GM18517 (cell line): ENCODE measurements around the gene RHBDL1.
"Not testable (repeated sequence)": the region's sequence is repeated elsewhere in the genome, so short reads cannot be mapped to it uniquely, and the experiment has no call there.

Source experiments
- ATAC-seq: cut with Tn5 transposase; IDR thresholded peaks from one replicate; pipeline ENCODE4 v1.9.1; 2021; ENCODE audit warnings: mild to moderate bottlenecking, moderate library complexity; ENCODE audit not compliant: unreplicated experiment

RHBDL1 gene

DNA sequence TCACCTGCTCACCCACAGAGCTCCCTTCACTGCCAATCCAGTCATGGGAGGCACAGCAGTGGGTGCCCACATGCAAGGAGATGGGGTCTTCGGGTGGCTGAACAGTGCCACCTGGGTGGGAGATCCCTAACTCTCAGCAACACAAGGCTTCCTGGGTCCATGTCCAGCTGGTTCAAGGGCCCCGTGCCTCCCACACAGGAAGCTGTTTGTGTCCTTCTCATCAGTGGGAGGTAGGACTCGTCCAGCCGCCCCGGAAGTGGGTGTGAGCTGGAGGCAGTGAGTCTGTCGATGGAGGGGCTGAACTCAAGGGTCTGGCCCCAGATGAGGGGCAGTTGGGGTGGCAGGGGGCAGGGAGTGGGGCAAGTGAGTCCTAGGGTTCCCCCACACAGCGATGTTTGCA is 28.6 kb downstream of the RHBDL1 start:
- ATAC-seq, result no peak

DNA sequence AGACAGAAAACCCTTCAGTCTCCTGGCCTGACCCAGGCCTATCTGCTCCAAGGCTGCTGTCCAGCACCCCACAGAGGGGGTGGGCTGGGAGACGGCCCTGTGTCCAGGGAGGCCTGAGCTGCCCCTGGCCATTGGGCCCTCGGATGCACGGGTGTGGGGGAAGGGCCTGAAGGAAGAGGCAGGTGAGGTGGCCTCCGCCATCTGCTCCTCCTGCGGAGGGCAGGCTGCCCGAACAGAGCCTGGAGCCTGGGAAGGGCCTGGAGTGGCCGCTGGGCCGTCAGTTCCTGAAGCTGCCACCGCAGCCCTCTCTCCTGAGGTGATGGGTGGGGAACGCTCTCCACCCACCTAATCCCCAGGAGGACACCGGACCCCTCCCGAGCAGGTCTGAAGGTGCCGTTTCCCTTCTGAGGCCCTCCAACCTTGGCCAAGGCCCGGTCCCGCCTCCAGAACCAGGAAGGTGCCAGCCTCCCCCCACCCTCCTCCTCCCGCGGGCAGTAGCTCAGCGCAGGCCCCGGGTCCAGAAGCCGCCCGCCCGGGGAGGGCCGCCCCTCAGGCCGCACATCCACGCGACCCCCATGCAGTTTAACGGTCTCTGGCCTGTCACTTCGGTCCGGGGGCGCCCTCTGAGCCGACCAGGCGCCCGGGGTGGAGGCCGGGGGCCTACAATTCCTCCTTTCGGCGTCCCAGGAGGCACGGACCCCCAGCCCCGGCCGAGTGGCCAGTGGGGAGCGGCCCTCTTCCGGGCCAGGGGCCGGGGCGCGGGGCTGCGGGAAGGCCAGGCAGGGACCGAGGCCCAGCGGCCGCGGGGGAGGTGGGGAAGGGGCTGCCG is 29.3 kb downstream of the RHBDL1 start:
- ATAC-seq, result no peak

DNA sequence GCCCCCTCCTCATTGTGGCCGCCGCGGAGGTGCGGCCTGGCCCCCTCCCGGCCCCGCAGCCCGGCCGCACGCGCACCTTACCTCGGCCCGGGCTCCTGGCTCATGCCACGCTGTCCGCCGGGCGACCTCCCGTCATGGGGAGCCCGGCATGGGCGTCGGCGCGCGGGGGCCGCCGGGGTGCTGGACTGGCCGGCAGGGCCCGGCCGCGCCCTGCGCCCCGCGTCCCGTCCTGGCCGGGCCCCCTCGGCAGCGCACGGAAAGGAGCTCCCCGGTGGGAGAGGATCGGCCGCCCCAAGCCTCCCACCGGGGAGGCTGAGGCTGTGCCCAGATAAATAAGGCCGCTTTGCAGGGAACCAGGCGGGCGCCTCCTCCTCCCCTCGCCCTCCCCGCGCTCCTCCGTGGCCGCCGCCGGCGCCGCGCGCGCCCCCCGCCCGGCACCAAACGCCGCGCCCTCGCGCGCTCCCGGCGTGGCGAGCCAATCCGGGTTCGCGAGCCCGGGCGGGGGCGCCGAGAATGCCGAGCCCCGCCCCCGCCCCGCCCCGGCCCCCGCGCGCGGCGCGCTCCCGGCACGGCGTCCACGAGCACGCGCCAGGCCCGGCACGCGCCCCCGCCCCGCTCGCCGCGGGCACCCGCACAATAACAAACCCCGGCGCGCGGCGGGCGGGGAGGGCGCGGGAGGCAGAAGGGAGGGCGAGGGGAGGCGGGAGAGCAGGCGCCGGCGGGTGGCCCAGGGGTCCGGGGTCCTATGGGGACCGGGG is 30.1 kb downstream of the RHBDL1 start, which contains the start of gene FBXL16:
TSS of gene FBXL16 (minus strand) at position 371 of the 758 bp plus-strand sequence. CDS start 8,396 bp downstream, outside the sequence.
- no peak for ATAC-seq

DNA sequence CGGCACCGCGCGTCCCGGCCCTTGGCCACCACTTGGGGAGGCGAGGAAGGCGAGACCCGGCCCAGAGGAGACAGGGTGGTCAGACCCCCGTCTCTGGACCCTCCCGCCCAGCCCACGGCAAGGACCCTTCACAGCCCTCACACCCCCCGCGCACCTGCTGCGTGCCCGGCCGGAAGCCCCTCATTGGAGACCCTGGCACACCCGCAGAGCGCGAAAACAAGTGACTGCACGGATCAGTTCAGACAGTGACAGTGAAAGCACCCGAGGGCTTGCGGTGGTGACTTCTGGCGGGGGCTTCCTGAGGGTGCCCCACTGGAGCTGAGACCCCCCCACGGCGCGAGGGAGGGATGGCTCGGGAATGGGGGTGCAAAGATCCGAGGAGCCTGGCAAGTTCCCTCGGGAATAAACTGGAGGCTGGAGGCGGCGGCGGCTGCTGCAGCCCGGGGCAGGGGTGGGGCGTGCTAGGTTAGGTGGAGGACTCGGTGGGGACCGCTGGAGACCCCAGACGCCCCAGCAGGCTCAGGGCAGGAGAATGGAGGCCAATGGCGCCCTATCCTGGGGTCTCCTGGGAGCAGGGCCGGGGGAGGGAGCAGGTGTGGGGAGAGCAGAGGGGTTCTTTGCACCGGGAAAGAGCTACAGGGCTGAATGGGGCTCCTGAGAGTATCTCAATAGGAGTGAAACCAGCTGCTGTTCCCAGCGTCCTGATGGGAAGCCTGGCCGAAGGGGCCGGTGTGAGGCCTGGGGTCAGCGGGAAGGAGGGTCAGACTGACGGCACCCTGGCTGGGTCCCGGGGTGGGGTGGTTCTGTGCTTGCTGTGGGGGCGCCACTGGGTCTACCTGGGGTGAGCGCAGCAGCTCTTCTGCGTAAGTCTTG is 31.0 kb downstream of the RHBDL1 start:
- no peak for ATAC-seq

DNA sequence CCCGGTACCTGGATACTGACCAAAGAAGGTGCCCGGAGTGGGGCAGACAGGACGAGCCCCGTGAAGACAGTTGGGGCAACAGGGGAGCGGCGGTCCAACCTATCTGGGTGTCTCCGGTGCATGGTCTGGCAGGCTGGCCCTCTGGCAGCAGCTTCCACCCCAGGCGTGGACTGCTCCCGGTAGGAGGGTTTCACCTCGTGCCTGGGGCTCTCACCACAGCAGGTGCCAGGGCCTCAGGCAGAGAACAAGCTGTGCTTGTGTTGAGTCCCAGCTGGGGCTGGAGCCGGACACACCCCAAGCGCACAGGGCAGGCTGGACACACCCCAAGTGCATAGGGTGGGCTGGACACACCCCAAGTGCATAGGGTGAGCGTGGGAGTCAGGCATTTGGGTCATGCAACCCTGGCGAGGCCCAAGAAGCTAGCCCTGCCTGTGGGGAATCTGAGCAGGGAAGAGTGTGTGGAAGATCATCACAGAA is 31.6 kb downstream of the RHBDL1 start:
- ATAC-seq, result no peak

DNA sequence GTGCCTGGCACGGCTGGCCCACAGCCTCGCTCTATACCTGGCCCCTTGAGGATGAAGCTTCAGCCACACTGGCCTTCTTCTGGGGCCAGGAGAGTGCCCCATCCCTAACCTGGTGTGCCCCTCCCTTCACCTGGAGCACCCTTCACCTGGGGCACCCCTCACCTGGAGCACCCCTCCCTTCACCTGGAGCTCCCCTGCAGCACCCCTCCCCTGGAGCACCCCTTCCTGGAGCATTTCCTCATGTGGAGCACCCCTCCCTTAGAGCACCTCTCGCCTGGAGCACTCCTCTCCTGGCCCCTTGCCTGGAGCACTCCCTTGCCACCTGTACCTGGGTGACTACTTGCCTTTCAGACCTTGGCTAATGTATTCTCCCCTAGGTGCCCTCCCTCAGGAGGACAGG is 32.5 kb downstream of the RHBDL1 start:
- no peak for ATAC-seq

DNA sequence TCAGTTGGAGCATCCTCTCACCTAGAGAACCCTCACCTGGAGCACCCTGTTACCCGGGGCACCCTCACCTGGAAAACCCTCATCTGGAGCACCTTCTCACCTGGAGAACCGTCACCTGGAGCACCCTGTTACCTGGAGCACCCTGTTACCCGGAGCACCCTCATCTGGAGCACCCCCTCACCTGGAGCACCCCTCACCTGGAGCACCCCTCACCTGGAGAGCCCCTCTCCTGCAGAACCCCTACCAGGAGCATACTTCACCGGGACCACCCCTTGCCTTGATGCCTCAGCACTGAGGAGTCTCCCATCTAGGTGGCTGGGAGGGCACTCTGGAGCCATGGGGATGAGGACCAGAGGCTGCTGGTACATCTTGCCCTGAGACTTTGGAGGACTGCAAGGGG is 33.5 kb downstream of the RHBDL1 start:
- ATAC-seq, result no peak

DNA sequence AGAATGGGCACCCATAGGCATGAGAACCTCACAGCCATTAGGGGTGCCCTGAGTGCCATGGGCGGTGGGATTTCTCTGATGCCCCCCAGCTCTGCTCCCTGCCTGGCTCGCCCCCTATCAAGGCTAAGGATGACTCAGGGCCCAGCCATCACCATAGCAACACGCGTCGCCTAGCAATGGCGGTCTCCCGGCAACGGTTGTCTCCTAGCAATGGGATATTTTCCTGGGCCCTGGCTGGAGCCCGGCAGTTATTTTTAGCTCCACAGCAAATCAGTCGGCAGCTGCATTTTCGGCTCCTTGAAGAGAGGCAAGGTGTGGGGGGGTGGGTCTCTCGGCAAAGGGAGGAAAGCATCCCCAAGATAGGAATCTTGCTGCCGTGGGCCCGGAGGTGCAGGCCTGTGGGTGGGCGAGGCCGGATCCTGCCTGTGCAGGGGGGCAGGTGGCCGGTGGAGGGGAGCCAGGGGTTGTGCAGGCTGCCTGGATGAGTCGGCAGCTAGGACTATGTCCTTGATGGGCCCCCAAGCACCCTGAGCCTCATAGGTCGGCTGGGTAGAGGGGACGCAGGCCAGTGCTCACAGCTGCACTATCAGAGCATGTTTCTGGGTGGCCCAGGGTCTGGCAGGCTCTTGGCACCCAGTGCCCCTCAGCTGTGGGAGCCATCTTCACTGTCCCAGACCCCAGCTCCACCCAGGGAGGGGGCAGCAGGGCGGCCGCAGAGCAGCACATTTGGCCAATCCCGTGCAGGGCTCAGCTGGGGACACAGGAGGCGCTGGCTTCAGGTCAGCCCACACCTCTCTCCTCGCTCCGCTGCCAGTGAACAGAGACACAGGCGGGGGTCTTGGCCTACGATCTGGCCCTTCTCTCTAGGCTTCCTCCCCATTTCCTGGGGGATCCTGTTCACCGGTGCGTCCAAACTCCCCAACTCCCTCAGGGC is 34.4 kb downstream of the RHBDL1 start:
- no peak for ATAC-seq

DNA sequence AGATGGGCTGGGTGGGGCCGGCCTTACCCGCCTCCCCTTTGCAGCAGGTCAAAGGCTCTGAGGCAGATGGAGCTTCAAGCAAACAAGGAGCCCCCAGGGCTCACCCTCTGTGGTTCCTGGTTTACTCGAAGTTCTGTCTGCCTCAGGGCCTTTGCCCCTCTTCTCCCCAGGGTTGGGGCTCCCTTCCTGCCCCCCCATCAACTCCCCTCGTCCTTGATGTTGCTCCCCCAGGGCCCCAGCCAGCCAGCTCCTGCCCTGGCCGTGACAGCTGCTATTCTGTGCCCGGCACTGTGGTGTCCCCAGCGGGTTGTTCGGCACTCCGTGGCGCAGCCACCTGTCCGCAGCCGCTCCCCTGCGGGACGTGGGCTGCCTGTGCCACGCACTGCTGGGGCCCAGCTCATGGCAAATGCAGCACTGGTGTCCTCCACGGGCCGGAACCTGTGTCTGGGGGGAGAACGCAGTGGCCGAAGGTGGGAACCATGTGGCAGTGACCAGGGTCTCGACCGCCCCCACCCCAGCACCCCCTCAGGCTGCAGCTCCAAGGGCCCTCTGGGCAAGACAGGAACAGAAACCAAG is 35.1 kb downstream of the RHBDL1 start:
- no peak for ATAC-seq

DNA sequence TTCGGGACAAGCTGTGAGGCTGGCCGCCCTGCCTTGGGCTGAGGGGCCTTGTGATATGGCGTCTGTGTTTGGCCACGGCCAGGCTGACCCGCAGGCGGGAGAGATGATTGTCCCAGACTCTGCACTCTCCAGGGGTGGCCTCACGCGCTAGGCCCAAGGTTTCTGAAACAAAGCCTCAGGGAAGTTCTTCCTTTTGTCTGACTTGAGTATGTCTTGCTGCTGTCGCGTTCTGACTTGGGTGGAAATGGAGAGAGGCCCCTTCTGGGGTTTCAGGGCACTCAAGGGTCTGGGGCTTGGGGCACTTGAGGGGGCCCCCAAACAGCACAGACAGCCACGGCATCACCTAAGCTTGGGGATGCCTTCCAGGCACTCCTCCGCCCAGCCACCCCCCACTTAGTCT is 35.6 kb downstream of the RHBDL1 start:
- ATAC-seq, result no peak

DNA sequence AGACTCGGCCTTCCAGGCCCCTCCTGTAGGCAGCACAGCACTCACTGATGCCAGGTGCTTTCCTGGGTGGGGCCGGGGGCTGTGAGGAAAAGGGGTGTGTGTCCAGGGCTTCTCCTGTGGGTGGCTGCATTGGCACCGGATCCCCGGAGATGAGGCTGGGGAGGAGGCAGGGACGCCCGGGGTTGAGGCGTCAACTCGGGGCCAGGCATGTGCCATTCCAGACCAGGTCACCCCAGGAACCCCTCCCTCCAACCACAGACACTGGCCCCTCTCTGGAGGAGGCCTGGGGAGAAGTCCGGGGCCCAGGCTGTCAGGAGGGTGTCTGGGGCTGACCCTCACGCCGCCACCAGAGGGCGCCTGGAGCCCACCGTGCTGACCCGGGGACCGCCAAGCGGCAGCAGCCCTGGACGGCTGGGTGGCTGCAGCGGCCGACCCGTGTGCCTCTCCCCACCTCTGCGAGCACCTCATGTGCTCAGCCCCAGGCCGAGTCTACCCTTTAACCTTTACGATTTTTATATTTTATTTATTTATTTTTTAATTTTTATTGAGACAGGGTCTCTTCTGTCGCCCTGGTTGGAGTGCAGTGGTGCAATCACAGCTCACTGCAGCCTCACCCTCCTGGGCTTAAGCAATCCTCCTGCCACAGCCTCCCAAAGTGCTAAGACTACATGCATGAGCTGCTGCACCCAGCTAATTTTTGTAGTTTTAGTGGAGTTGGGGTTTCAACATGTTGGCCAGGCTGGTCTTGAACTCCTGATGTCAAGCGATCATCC is 36.3 kb downstream of the RHBDL1 start:
- ATAC-seq, result no peak

DNA sequence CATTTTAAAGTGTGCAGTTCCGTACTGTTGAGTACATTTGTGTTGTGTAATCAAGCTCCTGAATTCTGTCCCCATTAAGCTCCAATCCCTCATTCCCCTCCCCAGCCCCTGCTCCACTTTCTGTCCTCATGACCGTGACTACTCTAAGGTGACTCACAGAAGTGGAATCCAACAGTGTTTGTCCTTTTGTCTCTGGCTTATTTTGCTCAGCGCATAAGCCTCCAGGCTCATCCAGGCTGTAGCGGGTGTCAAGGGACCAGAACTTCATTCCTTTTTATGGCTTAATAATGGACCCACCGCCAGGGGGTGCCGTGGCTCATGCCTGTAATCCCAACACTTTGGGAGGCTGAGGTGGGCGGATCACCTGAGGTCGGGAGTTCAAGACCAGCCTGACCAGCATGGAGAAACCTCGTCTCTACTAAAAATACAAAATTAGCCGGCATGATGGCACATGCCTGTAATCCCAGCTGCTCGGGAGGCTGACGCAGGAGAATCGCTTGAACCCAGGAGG is 37.3 kb downstream of the RHBDL1 start:
- not testable (repeated sequence) for ATAC-seq

DNA sequence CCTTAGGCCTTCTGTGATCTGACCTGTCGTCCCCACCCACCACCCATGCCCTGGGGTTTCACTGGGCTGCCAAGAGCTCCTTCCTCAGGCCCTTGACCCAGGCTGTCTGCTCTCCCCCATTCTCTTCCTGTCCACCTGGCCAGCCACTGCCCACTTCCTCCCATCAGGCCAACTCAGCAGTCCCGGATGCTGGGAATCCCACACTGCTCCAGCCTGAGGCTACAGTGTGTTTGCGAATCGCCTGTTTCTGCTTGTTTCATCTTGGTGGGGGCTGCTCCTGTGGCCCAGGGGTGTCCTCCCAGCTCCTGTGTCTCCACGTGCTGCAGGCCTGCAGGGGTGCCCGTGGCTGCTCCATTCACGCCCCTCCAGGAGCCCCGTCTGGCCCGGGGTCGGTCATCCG is 38.6 kb downstream of the RHBDL1 start:
- no peak for ATAC-seq

DNA sequence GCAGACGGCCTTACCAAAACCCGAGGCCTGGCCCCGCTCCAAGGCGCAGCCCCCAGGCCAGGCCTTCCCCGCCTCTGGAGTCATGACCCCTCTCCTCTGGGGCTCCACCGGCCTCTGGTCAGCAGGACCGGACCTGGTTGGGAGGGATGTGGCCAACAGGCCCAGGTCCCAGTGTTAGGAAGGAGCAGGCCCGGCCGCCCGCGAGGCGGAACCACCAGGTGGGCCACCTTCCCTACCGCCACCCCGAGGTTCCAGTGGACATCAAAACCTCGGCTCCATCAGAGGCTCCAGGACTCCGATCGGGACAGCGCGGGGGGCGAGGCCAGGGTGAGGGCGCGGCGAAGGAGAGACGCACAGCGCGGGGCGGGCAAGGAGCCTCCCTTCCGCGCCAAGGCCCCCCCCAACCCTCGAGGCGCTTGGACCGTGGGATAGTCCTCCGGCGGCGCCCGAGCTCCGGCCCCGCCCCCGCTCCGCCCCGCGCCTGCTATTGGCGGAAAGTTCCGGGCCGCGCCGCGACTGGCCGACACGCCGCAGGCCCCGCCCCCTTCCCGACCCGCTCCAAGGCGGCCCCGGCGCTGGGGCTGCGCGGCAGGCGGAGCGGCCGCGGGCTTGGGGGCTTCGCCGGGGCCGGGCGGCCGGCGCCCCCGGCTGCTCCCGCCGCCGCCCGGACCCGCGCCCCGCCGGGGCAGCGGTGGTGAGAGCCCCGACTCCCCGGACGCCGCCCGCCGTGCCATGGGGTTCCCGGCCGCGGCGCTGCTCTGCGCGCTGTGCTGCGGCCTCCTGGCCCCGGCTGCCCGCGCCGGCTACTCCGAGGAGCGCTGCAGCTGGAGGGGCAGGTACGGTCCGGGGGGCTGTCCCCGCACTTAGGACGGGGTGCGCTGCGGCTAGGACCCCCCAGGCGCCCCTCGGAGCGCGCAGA is 39.3 kb downstream of the RHBDL1 start, which contains the start of gene METRN:
TSS of gene METRN (plus strand) at position 561 of the 919 bp plus-strand sequence. CDS start at position 733, 172 bp downstream.
- ATAC-seq, result no peak

DNA sequence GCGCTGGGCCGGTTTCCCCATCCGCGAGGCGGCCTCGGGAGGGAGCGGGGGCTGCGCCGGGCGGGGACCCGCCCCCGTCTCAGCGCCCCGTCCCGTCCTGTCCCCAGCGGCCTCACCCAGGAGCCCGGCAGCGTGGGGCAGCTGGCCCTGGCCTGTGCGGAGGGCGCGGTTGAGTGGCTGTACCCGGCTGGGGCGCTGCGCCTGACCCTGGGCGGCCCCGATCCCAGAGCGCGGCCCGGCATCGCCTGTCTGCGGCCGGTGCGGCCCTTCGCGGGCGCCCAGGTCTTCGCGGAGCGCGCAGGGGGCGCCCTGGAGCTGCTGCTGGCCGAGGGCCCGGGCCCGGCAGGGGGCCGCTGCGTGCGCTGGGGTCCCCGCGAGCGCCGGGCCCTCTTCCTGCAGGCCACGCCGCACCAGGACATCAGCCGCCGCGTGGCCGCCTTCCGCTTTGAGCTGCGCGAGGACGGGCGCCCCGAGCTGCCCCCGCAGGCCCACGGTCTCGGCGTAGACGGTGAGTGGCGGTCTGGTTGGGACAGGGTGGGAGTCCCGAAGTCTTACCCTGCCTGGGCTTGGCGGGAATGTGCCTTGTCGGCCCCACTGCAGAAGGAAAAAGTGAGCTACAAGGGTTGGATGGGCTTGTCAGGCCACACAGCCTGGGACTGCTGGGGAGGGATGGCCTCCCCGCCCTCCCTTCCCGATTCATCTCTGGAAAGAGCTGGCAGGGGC is 40.2 kb downstream of the RHBDL1 start:
- no peak for ATAC-seq

DNA sequence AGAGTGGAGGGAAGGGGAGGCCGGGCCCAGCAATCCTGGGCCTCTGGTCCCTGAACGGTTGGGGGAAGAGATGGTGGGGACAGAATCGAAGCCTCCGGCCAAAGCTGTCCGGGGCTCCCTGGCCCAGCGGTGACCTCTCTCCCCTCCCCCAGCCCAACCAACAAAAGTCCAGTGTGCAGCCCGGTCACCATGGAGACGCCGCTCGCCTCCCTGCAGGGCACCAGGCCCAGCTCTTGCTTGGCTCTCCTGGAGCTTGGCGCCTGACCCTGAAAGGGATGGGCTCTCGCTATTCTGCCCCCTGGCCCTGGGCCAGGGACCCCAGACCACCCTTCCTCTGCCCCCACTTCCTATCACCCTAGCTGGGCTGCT is 40.7 kb downstream of the RHBDL1 start:
- no peak for ATAC-seq
